DOHH2 (cell line): ENCODE results near the gene CPN2.

Source experiments
- EZH2phosphoT487 ChIP-seq: fragments of 200-600 bp; sonication (generic); IDR thresholded peaks from 2 replicates; pipeline ENCODE4 v1.6.1; 2017; ENCODE audit warnings: borderline replicate concordance, mild to moderate bottlenecking, antibody characterized with exemption, low read length, moderate library complexity, mixed read lengths
- TF ChIP-seq, protein P1 (sequence below): fragments of 200-600 bp; sonication (generic); IDR thresholded peaks from one replicate; pipeline ENCODE4 v1.5.1; 2014; ENCODE audit warnings: antibody characterized with exemption, mild to moderate bottlenecking, low read depth, low read length; ENCODE audit not compliant: poor library complexity, severe bottlenecking

- TF ChIP-seq, protein P1, sequence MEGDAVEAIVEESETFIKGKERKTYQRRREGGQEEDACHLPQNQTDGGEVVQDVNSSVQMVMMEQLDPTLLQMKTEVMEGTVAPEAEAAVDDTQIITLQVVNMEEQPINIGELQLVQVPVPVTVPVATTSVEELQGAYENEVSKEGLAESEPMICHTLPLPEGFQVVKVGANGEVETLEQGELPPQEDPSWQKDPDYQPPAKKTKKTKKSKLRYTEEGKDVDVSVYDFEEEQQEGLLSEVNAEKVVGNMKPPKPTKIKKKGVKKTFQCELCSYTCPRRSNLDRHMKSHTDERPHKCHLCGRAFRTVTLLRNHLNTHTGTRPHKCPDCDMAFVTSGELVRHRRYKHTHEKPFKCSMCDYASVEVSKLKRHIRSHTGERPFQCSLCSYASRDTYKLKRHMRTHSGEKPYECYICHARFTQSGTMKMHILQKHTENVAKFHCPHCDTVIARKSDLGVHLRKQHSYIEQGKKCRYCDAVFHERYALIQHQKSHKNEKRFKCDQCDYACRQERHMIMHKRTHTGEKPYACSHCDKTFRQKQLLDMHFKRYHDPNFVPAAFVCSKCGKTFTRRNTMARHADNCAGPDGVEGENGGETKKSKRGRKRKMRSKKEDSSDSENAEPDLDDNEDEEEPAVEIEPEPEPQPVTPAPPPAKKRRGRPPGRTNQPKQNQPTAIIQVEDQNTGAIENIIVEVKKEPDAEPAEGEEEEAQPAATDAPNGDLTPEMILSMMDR: no peak
- no peak for TF ChIP-seq EZH2phosphoT487
Measured at GRCh38 chr3:194352667-194353246, 1.6 kb upstream of the CPN2 start.
